HUES6 (cell line): ENCODE measurements around the gene SLC7A1.
"Not testable (repeated sequence)": the region's sequence is repeated elsewhere in the genome, so short reads cannot be mapped to it uniquely, and the experiment has no call there.

ENCODE experiments used
- H3K27ac ChIP-seq: 2 replicates; pipeline ENCODE4 v1.7.0; 2013; ENCODE audit warnings: low read depth, mild to moderate bottlenecking, low read length, inconsistent platforms
- H3K27me3 ChIP-seq: 2 replicates; pipeline ENCODE4 v1.6.1; 2013; ENCODE audit warnings: low read length; ENCODE audit not compliant: control insufficient read depth, insufficient read depth
- H3K36me3 ChIP-seq: 2 replicates; pipeline ENCODE4 v1.6.1; 2013; ENCODE audit warnings: low read length; ENCODE audit not compliant: control insufficient read depth, insufficient read depth
- H3K4me1 ChIP-seq: 2 replicates; pipeline ENCODE4 v1.6.1; 2013; ENCODE audit warnings: low read length; ENCODE audit not compliant: control insufficient read depth, insufficient read depth
- H3K4me3 ChIP-seq: 2 replicates; pipeline ENCODE4 v1.5.1; 2013; ENCODE audit warnings: low read depth, low read length
- H3K9ac ChIP-seq: one replicate; pipeline ENCODE4 v1.6.1; 2013; ENCODE audit warnings: mild to moderate bottlenecking, low read length
- H3K9me3 ChIP-seq: 2 replicates; pipeline ENCODE4 v1.6.1; 2013; ENCODE audit warnings: low read depth, low read length; ENCODE audit not compliant: control insufficient read depth, insufficient read depth

Gene SLC7A1

GRCh38 chr13:29595380-29596063 lies at the start of gene SLC7A1:
SLC7A1 (minus strand) TSS chr13:29595688; CDS start chr13:29536188, 59,500 bp downstream.
- H3K27me3 ChIP-seq, result peaks cover 14% of the 10 kb centered on the region
- H3K9me3 ChIP-seq, result no peaks in the 10 kb centered on the region
- peaks cover 27% of the 10 kb centered on the region for H3K4me1 ChIP-seq
- H3K9ac ChIP-seq, result peak within 1 kb of the TSS; percentile 99
- 0 out of 2 replicates have a peak, but pooled peaks cover 4% of the 10 kb centered on the region for H3K36me3 ChIP-seq
- H3K27ac ChIP-seq, result peak within 1 kb of the TSS; percentile 97
- H3K4me3 ChIP-seq, result peak within 1 kb of the TSS; percentile 82

GRCh38 chr13:29640665-29641064 lies 45.2 kb upstream of the SLC7A1 start:
- Histone ChIP-seq H3K27ac (no peak overlapping the region), H3K9me3 (no peaks in the 10 kb centered on the region), H3K4me3 (no peak overlapping the region)

GRCh38 chr13:29636831-29637230 lies 41.3 kb upstream of the SLC7A1 start:
- not testable (repeated sequence) for H3K36me3 ChIP-seq, H3K9ac ChIP-seq, H3K27me3 ChIP-seq, H3K9me3 ChIP-seq, H3K4me1 ChIP-seq, H3K4me3 ChIP-seq, H3K27ac ChIP-seq

More at GRCh38 chr13:29640665-29641064, 45.2 kb upstream of the SLC7A1 start:
- no peaks in the 10 kb centered on the region for H3K36me3 ChIP-seq
- H3K9ac ChIP-seq, result no peak overlapping the region
- no peaks in the 10 kb centered on the region for H3K4me1 ChIP-seq
- H3K27me3 ChIP-seq, result no peaks in the 10 kb centered on the region

GRCh38 chr13:29624997-29625396 lies 29.5 kb upstream of the SLC7A1 start:
- Histone ChIP-seq H3K4me3 (no peak overlapping the region), H3K9me3 (no peaks in the 10 kb centered on the region), H3K27me3 (no peaks in the 10 kb centered on the region), H3K4me1 (no peaks in the 10 kb centered on the region), H3K27ac (no peak overlapping the region), H3K9ac (no peak overlapping the region), H3K36me3 (no peaks in the 10 kb centered on the region)

- H3K4me1 ChIP-seq, result no peaks in the 10 kb centered on the region
- no peaks in the 10 kb centered on the region for H3K27me3 ChIP-seq
- H3K36me3 ChIP-seq, result no peaks in the 10 kb centered on the region
- no peaks in the 10 kb centered on the region for H3K9me3 ChIP-seq
- no peak overlapping the region for H3K27ac ChIP-seq
- no peak overlapping the region for H3K9ac ChIP-seq
- H3K4me3 ChIP-seq, result no peak overlapping the region
These were observed 26.4 kb upstream of the SLC7A1 start for GRCh38 chr13:29621841-29622240.

GRCh38 chr13:29621051-29621800 lies 25.7 kb upstream of the SLC7A1 start:
- Histone ChIP-seq H3K4me1 (no peaks in the 10 kb centered on the region), H3K4me3 (no peak overlapping the region), H3K27ac (no peak overlapping the region), H3K27me3 (no peaks in the 10 kb centered on the region), H3K9ac (no peak overlapping the region), H3K9me3 (no peaks in the 10 kb centered on the region), H3K36me3 (no peaks in the 10 kb centered on the region)

- no peaks in the 10 kb centered on the region for H3K36me3 ChIP-seq
- no peaks in the 10 kb centered on the region for H3K4me1 ChIP-seq
- H3K9ac ChIP-seq, result no peak overlapping the region
- no peaks in the 10 kb centered on the region for H3K27me3 ChIP-seq
- H3K27ac ChIP-seq, result no peak overlapping the region
- no peaks in the 10 kb centered on the region for H3K9me3 ChIP-seq
- H3K4me3 ChIP-seq, result no peak overlapping the region
These were observed 24.5 kb upstream of the SLC7A1 start for GRCh38 chr13:29619995-29620394.

GRCh38 chr13:29613101-29613500 lies 17.6 kb upstream of the SLC7A1 start:
- Histone ChIP-seq H3K36me3 (no peaks in the 10 kb centered on the region), H3K9me3 (no peaks in the 10 kb centered on the region), H3K4me3 (no peak overlapping the region), H3K27me3 (no peaks in the 10 kb centered on the region), H3K27ac (no peak overlapping the region), H3K4me1 (no peaks in the 10 kb centered on the region), H3K9ac (no peak overlapping the region)

GRCh38 chr13:29607465-29607864 lies 12.0 kb upstream of the SLC7A1 start:
- no peak overlapping the region for H3K4me3 ChIP-seq
- H3K27ac ChIP-seq, result no peak overlapping the region
- H3K9me3 ChIP-seq, result no peaks in the 10 kb centered on the region
- H3K36me3 ChIP-seq, result no peaks in the 10 kb centered on the region
- no peaks in the 10 kb centered on the region for H3K4me1 ChIP-seq
- no peaks in the 10 kb centered on the region for H3K27me3 ChIP-seq
- H3K9ac ChIP-seq, result no peak overlapping the region

- Histone ChIP-seq H3K9me3 (no peaks in the 10 kb centered on the region), H3K27ac (no peak overlapping the region), H3K4me3 (no peak overlapping the region), H3K4me1 (no peaks in the 10 kb centered on the region), H3K9ac (no peak overlapping the region), H3K27me3 (no peaks in the 10 kb centered on the region), H3K36me3 (no peaks in the 10 kb centered on the region)
These were observed 10.5 kb upstream of the SLC7A1 start for GRCh38 chr13:29605860-29606526.

- peaks cover 14% of the 10 kb centered on the region for H3K27me3 ChIP-seq
- H3K9me3 ChIP-seq, result no peaks in the 10 kb centered on the region
- no peak overlapping the region for H3K9ac ChIP-seq
- H3K36me3 ChIP-seq, result no peaks in the 10 kb centered on the region
- peaks cover 8% of the 10 kb centered on the region for H3K4me1 ChIP-seq
- no peak overlapping the region for H3K27ac ChIP-seq
- no peak overlapping the region for H3K4me3 ChIP-seq
These were observed 2.8 kb upstream of the SLC7A1 start for GRCh38 chr13:29598321-29598720.
